Measurements from ENCODE around the gene SHTN1. TPM values are rescaled to one million over a fixed set of nuclear protein-coding genes. Genes with fewer than 3 reads are reported as not detected.

SHTN1 gene
- total RNA-seq, 4 donors from 2014 or later: 20.9 to 55.5 (median 25.2) TPM

GRCh38 chr10:116866987-116867595 is 137.9 kb downstream of the SHTN1 start:
- no peaks in the 10 kb centered on the region for H3K27me3 ChIP-seq
- no peaks in the 10 kb centered on the region for H3K9me3 ChIP-seq
- DNase-seq (ENCODE audit: low spot score in 2 of 2): no peak
- H3K4me1 ChIP-seq: peaks cover 9% of the 10 kb centered on the region
- no peaks in the 10 kb centered on the region for H3K36me3 ChIP-seq
- no peak overlapping the region for H3K27ac ChIP-seq
- no peak overlapping the region for H3K4me3 ChIP-seq
- TF ChIP-seq POLR2A (IDR thresholded peaks at IDR 0.05) (no peak), CTCF (IDR thresholded peaks at IDR 0.05) (no peak), POLR2AphosphoS5 (IDR thresholded peaks at IDR 0.05) (no peak), EP300 (IDR thresholded peaks at IDR 0.05) (no peak)
- WGBS: 53% methylated on average over 6 of the region's 6 CpGs

GRCh38 chr10:116866066-116866465 is 138.9 kb downstream of the SHTN1 start:
- Histone ChIP-seq H3K27ac (no peak overlapping the region), H3K9me3 (no peaks in the 10 kb centered on the region), H3K4me3 (no peak overlapping the region), H3K36me3 (no peaks in the 10 kb centered on the region), H3K27me3 (no peaks in the 10 kb centered on the region), H3K4me1 (peaks cover 9% of the 10 kb centered on the region)
- 65% methylated on average over 2 of the region's 2 CpGs for WGBS
- no peak for TF ChIP-seq POLR2A (IDR thresholded peaks at IDR 0.05)
- TF ChIP-seq EP300 (IDR thresholded peaks at IDR 0.05): no peak
- no peak for TF ChIP-seq POLR2AphosphoS5 (IDR thresholded peaks at IDR 0.05)
- DNase-seq (ENCODE audit: low spot score in 2 of 2): no peak

GRCh38 chr10:116864436-116864835 is 140.6 kb downstream of the SHTN1 start:
- no peaks in the 10 kb centered on the region for H3K27me3 ChIP-seq
- TF ChIP-seq CTCF (IDR thresholded peaks at IDR 0.05): no peak
- TF ChIP-seq EP300 (IDR thresholded peaks at IDR 0.05): no peak
- no peak for TF ChIP-seq POLR2AphosphoS5 (IDR thresholded peaks at IDR 0.05)
- no peak for TF ChIP-seq POLR2A (IDR thresholded peaks at IDR 0.05)
- no peaks in the 10 kb centered on the region for H3K36me3 ChIP-seq
- no peak overlapping the region for H3K4me3 ChIP-seq
- H3K27ac ChIP-seq: no peak overlapping the region
- no peaks in the 10 kb centered on the region for H3K9me3 ChIP-seq
- WGBS: 94% methylated on average over 4 of the region's 4 CpGs
- peaks cover 9% of the 10 kb centered on the region for H3K4me1 ChIP-seq
- DNase-seq (ENCODE audit: low spot score in 2 of 2): no peak

GRCh38 chr10:116861796-116862195 is 143.2 kb downstream of the SHTN1 start:
- no peaks in the 10 kb centered on the region for H3K27me3 ChIP-seq
- no peak overlapping the region for H3K4me3 ChIP-seq
- TF ChIP-seq CTCF (IDR thresholded peaks at IDR 0.05) (no peak), POLR2A (IDR thresholded peaks at IDR 0.05) (no peak), POLR2AphosphoS5 (IDR thresholded peaks at IDR 0.05) (no peak), EP300 (IDR thresholded peaks at IDR 0.05) (no peak)
- no peak for DNase-seq (ENCODE audit: low spot score in 2 of 2)
- WGBS: 79% methylated on average over 2 of the region's 2 CpGs
- no peaks in the 10 kb centered on the region for H3K4me1 ChIP-seq
- peaks cover 3% of the 10 kb centered on the region for H3K9me3 ChIP-seq
- H3K27ac ChIP-seq: no peak overlapping the region
- H3K36me3 ChIP-seq: no peaks in the 10 kb centered on the region

- no peak overlapping the region for H3K4me3 ChIP-seq
- TF ChIP-seq CTCF (IDR thresholded peaks at IDR 0.05) (no peak), POLR2AphosphoS5 (IDR thresholded peaks at IDR 0.05) (no peak), POLR2A (IDR thresholded peaks at IDR 0.05) (no peak)
- H3K27me3 ChIP-seq: no peaks in the 10 kb centered on the region
- peaks cover 3% of the 10 kb centered on the region for H3K9me3 ChIP-seq
- no peak for DNase-seq (ENCODE audit: low spot score in 2 of 2)
- 97% methylated on average over 3 of the region's 3 CpGs for WGBS
- H3K4me1 ChIP-seq: no peaks in the 10 kb centered on the region
- H3K27ac ChIP-seq: no peak overlapping the region
- H3K36me3 ChIP-seq: no peaks in the 10 kb centered on the region
These were observed 147.8 kb downstream of the SHTN1 start for GRCh38 chr10:116857156-116857555.

GRCh38 chr10:116853701-116854100 is 151.3 kb downstream of the SHTN1 start:
- no peak overlapping the region for H3K4me3 ChIP-seq
- H3K9me3 ChIP-seq: peaks cover 3% of the 10 kb centered on the region
- no peak for TF ChIP-seq POLR2AphosphoS5 (IDR thresholded peaks at IDR 0.05)
- TF ChIP-seq CTCF (IDR thresholded peaks at IDR 0.05): no peak
- no peak for TF ChIP-seq EP300 (IDR thresholded peaks at IDR 0.05)
- TF ChIP-seq POLR2A (IDR thresholded peaks at IDR 0.05): no peak
- 89% methylated on average over 4 of the region's 4 CpGs for WGBS
- no peaks in the 10 kb centered on the region for H3K36me3 ChIP-seq
- no peak overlapping the region for H3K27ac ChIP-seq
- peaks cover 10% of the 10 kb centered on the region for H3K4me1 ChIP-seq
- DNase-seq (ENCODE audit: low spot score in 2 of 2): no peak
- no peaks in the 10 kb centered on the region for H3K27me3 ChIP-seq

Measured in suprapubic skin (tissue), 4 donors.